ENCODE results near the gene PARD3. TPM values are rescaled to one million over a fixed set of nuclear protein-coding genes. Genes with fewer than 3 reads are reported as not detected.

The PARD3 gene
- total and polyA plus RNA-seq, 10 of the 15 experiments (the other 5 are each of a cell fraction or from before 2014, with no cell fraction given) = 2.6 to 43.1 (median 13.9) TPM

GRCh38 chr10:34184397-34184796 lies 630.7 kb downstream of the PARD3 start:
- TF ChIP-seq RAD21 (IDR thresholded peaks at IDR 0.05; ENCODE audit: insufficient read depth, low read depth, low read length) = no peak
- TF ChIP-seq TAF1 (IDR thresholded peaks at IDR 0.05; ENCODE audit: borderline replicate concordance, low read depth, low read length) = no peak
- no peak for TF ChIP-seq HDGF (IDR thresholded peaks at IDR 0.05)
- TF ChIP-seq SUPT20H (IDR thresholded peaks at IDR 0.05; ENCODE audit: borderline replicate concordance, control insufficient read depth, low read depth, low read length) = no peak
- no peak for TF ChIP-seq CREM (IDR thresholded peaks at IDR 0.05; ENCODE audit: low read depth)
- Histone ChIP-seq H3K27ac (ENCODE audit: control insufficient read depth, insufficient read depth) (no peak overlapping the region), H4K20me1 (ENCODE audit: control insufficient read depth, insufficient read depth) (no peaks in the 10 kb centered on the region), H2AFZ (ENCODE audit: control insufficient read depth, low read depth, low read length) (no peak overlapping the region), H3K27me3 (replicated peaks in 1 of 2; ENCODE audit: control insufficient read depth in 2 of 2, insufficient read depth in 2 of 2, low read length in 1 of 2) (no peaks in the 10 kb centered on the region), H3K4me2 (ENCODE audit: control insufficient read depth, insufficient read depth) (no peak overlapping the region), H3K9ac (ENCODE audit: control insufficient read depth, insufficient read depth, low read length) (no peak overlapping the region), H3K36me3 (ENCODE audit: control insufficient read depth in 2 of 2, insufficient read depth in 2 of 2, low read length in 1 of 2) (no peaks in the 10 kb centered on the region), H3K9me3 (replicated peaks; ENCODE audit: control insufficient read depth, insufficient read depth, low read length) (no peaks in the 10 kb centered on the region), H3K4me3 (no peak overlapping the region), H3K79me2 (ENCODE audit: control insufficient read depth, insufficient read depth, low read length) (no peaks in the 10 kb centered on the region), H3K4me1 (ENCODE audit: control insufficient read depth, insufficient read depth, low read length) (no peaks in the 10 kb centered on the region)
- FAIRE-seq = no peak
- no peak for DNase-seq (ENCODE audit: low read depth, low spot score)
- intact Hi-C loops (cut with micrococcal nuclease; ENCODE audit: unreplicated experiment) = no loop called here
- POLR2A ChIA-PET = interaction anchor here (0.6 to 0.8 kb wide), 3 partner anchors 11 to 84 kb away, joined by 3 to 4 read pairs (median 3); no protein-coding TSS in a partner anchor
- in situ Hi-C loops (cut with MboI) = no loop called here
- no TSS peak for BruUV-seq (replicated peaks)
- ATAC-seq = no peak
- CTCF ChIA-PET = interaction anchor here (2.2 kb wide), 1 partner anchor 39 kb away, joined by 6 read pairs; no protein-coding TSS in a partner anchor
- SMC1A ChIA-PET (ENCODE audit: uncharacterized antibody, unreplicated experiment) = interaction anchor here (0.6 to 3.6 kb wide), 11 partner anchors 9 to 302 kb away, joined by 3 to 12 read pairs (median 3); no protein-coding TSS in a partner anchor
- WGBS (ENCODE audit: insufficient coverage, insufficient replicate concordance, low lambda C conversion rate, missing lambda C conversion rate) = 28% methylated on average over 6 of the region's 6 CpGs
- RAD21 ChIA-PET (ENCODE audit: unreplicated experiment) = interaction anchor here (0.5 to 1.4 kb wide), 5 partner anchors 10 to 38 kb away, joined by 3 to 6 read pairs (median 3); no protein-coding TSS in a partner anchor

- Histone ChIP-seq H3K27ac (ENCODE audit: control insufficient read depth, insufficient read depth) (no peak overlapping the region), H3K27me3 (replicated peaks in 1 of 2; ENCODE audit: control insufficient read depth in 2 of 2, insufficient read depth in 2 of 2, low read length in 1 of 2) (no peaks in the 10 kb centered on the region), H3K79me2 (ENCODE audit: control insufficient read depth, insufficient read depth, low read length) (no peaks in the 10 kb centered on the region), H3K4me1 (ENCODE audit: control insufficient read depth, insufficient read depth, low read length) (no peaks in the 10 kb centered on the region), H2AFZ (ENCODE audit: control insufficient read depth, low read depth, low read length) (no peak overlapping the region), H3K4me3 (no peak overlapping the region), H3K9ac (ENCODE audit: control insufficient read depth, insufficient read depth, low read length) (no peak overlapping the region), H3K9me3 (replicated peaks; ENCODE audit: control insufficient read depth, insufficient read depth, low read length) (no peaks in the 10 kb centered on the region), H3K4me2 (ENCODE audit: control insufficient read depth, insufficient read depth) (no peak overlapping the region), H3K36me3 (ENCODE audit: control insufficient read depth in 2 of 2, insufficient read depth in 2 of 2, low read length in 1 of 2) (no peaks in the 10 kb centered on the region), H4K20me1 (ENCODE audit: control insufficient read depth, insufficient read depth) (no peaks in the 10 kb centered on the region)
- TF ChIP-seq ZZZ3 (IDR thresholded peaks at IDR 0.05; ENCODE audit: control insufficient read depth, insufficient read length, low read depth) = no peak
- no peak for TF ChIP-seq SUZ12 (IDR thresholded peaks at IDR 0.05; ENCODE audit: unreplicated experiment)
- TF ChIP-seq BMI1 (IDR thresholded peaks at IDR 0.05; ENCODE audit: borderline replicate concordance) = no peak
- no peak for TF ChIP-seq HDAC2 (IDR thresholded peaks at IDR 0.05)
- TF ChIP-seq RUNX3 (IDR thresholded peaks at IDR 0.05; ENCODE audit: low read length) = no peak
- TF ChIP-seq WRNIP1 (IDR thresholded peaks at IDR 0.05; ENCODE audit: borderline replicate concordance, low read depth, low read length) = no peak
- TF ChIP-seq CBX5 (IDR thresholded peaks at IDR 0.05; ENCODE audit: low read depth) = no peak
- WGBS (ENCODE audit: insufficient coverage, insufficient replicate concordance, low lambda C conversion rate, missing lambda C conversion rate) = 51% methylated on average over 15 of the region's 15 CpGs
- no peak for ATAC-seq
- RAD21 ChIA-PET (ENCODE audit: unreplicated experiment) = no interaction called here
- in situ Hi-C loops (cut with MboI) (no loop called here), intact Hi-C loops (cut with micrococcal nuclease; ENCODE audit: unreplicated experiment) (no loop called here)
- no peak for DNase-seq (ENCODE audit: low read depth, low spot score)
- SMC1A ChIA-PET (ENCODE audit: uncharacterized antibody, unreplicated experiment) = interaction anchor here (0.8 to 3.6 kb wide), 3 partner anchors 10 to 234 kb away, joined by 3 to 12 read pairs (median 9); no protein-coding TSS in a partner anchor
- FAIRE-seq = no peak
- POLR2A ChIA-PET = no interaction called here
- CTCF ChIA-PET = interaction anchor here (1.3 to 2.2 kb wide), 2 partner anchors 13 to 41 kb away, joined by 3 to 6 read pairs; no protein-coding TSS in a partner anchor
- BruUV-seq (replicated peaks) = no TSS peak
Observed at GRCh38 chr10:34183016-34183796, 631.9 kb downstream of the PARD3 start.

Data from GM12878 (cell line).